HCT116 (cell line): ENCODE results near the gene WNK2.

Experiments used
- ATF3 ChIP-seq: IDR thresholded peaks from 2 replicates; pipeline ENCODE4 v1.6.1; 2012
- CTCF ChIP-seq, 3 experiments: fragments of 200-600 bp in 1 of 3; sonication (generic) in 1 of 3; IDR thresholded peaks in 2 of 3; conservative IDR thresholded peaks in 1 of 3; 2 replicates each; pipeline ENCODE4 v1.5.1; 2012 to 2017; ENCODE audit warnings: low read depth in 2 of 3, low read length in 2 of 3, antibody characterized with exemption in 1 of 3, borderline replicate concordance in 1 of 3, control low read depth in 1 of 3, mild to moderate bottlenecking in 1 of 3, mixed read lengths in 1 of 3, mixed run types in 1 of 3, moderate library complexity in 1 of 3; ENCODE audit not compliant: insufficient read depth in 1 of 3
- EGR1 ChIP-seq: IDR thresholded peaks from 2 replicates; pipeline ENCODE4 v1.6.1; 2012; ENCODE audit warnings: low read depth
- MAX ChIP-seq: IDR thresholded peaks from 2 replicates; pipeline ENCODE4 v1.6.1; 2012
- RAD21 ChIP-seq: IDR thresholded peaks from 2 replicates; pipeline ENCODE4 v1.6.1; 2012; ENCODE audit warnings: low read depth, mild to moderate bottlenecking

GRCh38 chr9:93148721-93149120 lies 35.2 kb upstream of the WNK2 start:
- TF ChIP-seq EGR1, result no peak
- no peak for TF ChIP-seq RAD21
- TF ChIP-seq CTCF (IDR thresholded peaks at IDR 0.05 in 2 of 3, conservative IDR thresholded peaks at IDR 0.05 in 1 of 3; ENCODE audit: borderline replicate concordance in 1 of 3, insufficient read depth in 1 of 3, low read depth in 2 of 3, low read length in 2 of 3), result no peak
- no peak for TF ChIP-seq MAX
- TF ChIP-seq ATF3, result no peak
